Activated gamma-delta T cell treated with Interleukin-2 at 50 U/mL for 16 hours (primary cell): ENCODE data around the gene BIRC3.

Source experiments
- DNase-seq: peaks from one replicate; pipeline ENCODE4 v3.0.0-alpha.2; 2020

Gene BIRC3

DNA sequence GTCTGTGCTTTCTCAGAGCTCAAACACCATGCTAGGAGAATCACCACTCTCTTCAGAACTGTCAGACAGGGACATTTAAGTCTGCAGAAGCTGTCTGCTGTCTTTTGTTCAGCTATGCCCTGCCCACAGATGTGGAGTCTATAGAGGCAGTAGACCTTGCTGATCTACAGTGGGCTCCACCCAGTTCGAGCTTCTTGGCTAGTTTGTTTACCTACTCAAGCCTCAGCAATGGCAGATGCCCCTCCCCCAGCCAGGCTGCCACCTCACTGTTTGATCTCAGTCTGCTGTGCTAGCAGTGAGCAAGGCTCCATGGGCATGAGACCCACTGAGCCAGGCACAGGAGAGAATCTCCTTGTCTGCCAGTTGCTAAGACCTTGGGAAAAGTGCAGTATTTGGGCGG is 16.4 kb upstream of the BIRC3 start:
- peak; percentile 68 for DNase-seq

DNA sequence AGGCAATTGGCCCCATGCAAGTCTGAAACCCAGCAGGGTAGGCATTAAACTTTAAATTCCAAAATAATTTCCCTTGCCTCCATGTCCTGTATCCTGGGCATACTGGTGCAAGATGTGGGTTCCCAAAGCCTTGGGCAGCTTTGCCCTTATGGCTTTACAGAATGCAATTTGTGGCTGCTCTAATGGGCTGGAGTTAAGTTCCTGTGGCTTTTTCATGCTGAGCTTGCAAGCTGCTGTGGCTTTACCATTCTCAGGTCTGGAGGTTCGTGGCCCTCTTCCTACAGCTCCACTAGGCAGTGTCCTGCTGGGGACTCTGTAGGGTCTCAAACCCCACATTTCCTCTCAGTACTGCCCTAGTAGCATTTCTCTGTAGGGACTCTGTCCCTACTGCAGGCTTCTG is 15.0 kb upstream of the BIRC3 start:
- DNase-seq: no peak

GRCh38 chr11:102304686-102305085 is 12.6 kb upstream of the BIRC3 start:
- no peak for DNase-seq

DNA sequence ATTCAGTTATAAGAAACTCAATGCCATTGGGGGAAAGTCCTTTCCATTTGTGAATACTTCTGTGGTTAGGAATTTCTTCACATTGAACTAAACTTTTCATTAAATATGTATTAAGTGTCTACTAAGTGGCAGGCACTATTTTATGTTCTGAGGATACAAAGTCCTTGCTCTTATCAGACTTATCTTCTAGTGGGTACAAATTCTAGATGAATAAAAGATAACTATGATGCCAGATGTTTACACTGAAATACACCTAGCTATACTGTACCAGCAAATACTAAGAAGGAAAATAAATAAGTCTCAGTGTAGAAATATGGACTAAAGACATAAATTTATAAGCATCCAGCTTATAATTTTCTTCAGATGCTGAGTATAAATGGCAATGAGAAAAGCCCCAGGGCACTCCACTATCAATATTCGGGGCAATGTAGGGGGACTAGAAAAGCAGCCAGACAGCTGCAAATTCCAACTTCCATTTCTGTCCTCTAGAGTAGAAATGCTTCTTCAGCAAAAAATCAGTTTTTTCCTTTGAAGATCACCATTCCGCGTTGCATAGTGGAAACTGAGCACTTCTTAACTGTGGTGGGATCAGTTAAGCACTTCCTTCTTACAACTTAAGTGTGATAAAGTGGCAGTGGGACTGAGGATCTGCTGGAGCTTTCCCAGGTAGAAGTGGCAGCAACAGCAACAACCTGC is 11.8 kb upstream of the BIRC3 start:
- DNase-seq: no peak

DNA sequence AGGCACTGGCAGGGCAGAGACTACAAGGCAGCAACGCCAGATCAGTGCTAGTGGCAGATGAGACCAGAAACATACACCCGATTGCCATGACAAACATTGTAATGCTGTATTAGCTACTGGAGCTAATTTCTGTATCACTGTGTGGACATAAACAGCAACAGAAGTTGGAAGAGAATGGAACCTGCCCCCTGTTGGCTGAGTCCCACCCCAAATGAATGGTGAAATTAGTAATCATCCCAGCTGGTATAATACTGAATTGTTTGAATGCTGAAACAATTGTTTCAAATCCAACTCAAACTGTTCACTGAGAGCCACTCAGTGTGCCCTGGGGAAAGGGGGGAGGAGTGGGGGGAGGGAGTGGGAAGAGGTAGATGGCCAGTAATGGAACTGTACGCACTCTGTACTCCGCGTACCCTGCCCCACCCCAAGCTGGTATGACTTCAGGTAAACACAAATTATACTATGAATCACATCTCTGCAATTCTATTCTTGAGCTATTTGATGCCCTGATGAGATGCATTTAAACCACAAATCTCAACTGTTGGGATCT is 11.2 kb upstream of the BIRC3 start:
- DNase-seq: no peak

- DNase-seq: peak; percentile 46
These were observed 10.2 kb upstream of the BIRC3 start for GRCh38 chr11:102306817-102307726.

DNA sequence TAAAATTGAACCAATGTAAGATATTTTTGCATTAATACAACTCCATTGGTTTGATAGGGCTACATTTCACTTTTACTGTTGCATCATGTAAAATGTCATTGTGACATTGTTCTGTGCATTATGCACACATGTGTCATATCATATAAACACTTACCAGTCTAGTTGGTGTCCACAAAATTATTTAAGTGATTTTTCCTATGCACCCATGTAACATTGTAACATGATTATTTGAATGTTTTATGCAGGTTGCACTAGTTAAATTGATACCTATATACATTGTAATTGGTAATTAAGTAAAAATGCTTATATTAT is 9.6 kb upstream of the BIRC3 start:
- no peak for DNase-seq

- no peak for DNase-seq
These were observed 7.4 kb upstream of the BIRC3 start for GRCh38 chr11:102309621-102310541.

DNA sequence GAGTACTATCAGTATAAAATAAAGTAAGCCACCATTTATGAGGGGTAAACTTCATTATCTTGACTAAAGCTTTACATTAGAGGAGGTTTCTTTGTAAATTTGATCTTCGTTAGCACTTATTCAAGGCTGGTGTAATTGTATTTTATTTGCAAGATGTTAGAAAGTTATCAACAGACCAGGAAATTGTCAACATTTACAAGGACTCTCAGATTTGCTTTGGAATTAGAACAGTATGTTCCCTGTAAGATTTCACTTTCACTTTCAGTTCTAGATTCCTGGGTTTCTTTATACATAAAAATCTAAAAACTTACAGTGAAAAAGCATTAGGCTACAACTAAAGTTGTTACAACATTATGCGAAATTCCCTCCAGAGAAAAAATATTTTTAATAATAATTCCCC is 4.6 kb upstream of the BIRC3 start:
- DNase-seq: no peak

- DNase-seq: no peak
These were observed 3.9 kb upstream of the BIRC3 start for GRCh38 chr11:102313238-102313940.

DNA sequence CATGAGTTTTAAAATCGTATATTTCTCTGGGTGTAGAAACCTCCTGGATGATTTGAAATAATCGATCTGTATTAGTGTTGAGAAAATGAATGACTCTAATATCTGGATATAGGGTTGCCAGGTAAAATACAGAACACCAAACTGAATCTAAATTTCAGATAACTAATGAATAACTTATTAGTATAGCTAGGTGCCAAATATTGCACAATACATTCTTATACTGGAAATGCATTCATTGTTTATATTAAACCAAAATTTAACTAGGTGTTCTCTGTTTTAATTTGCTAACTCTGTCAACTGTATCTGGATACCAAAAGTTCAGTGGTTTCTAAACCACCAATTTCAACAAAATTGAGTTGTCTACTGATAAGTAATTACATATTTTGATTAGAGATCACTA is 2.5 kb upstream of the BIRC3 start:
- DNase-seq: no peak

GRCh38 chr11:102316346-102316904 is 859 bp upstream of the BIRC3 start:
- no peak for DNase-seq

DNA sequence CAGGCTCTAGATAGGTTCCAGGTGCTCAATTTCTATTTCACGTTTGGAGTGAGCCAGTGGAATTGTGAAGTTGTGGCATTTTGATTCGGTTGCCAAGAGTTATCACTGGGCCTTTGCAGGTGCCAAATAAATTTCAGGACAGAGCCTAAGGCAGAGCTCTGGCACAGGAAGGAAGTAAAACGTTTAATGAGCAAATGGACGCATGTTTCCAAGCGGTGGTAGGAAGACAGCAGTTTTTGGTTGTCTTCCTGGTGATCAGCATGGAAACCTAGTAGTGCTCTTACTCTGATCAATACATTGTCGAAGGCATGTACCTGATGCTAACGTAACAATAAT is 452 bp downstream of the BIRC3 start:
- no peak for DNase-seq

DNA sequence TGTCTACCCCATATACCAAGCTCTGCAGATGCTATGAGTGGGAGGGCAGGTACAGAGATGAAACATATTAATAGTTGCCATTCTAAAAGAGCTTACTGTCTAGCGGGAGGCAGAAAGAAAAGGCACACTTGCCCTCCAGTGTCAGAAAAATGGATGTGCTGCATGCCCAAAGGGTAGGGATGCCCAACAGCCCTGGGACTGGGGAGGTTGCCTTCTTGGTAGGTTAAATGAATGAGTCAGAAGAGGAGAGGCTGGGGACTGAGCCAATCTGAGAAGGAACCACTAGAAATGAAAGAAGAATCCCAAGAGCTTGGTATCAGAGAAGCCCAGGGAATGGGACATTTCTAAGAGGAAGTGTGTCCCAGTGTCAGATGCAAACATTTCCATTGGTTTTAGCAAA is 1.2 kb downstream of the BIRC3 start:
- DNase-seq: peak; percentile 50

GRCh38 chr11:102319544-102319943 is 2.3 kb downstream of the BIRC3 start:
- DNase-seq: no peak

DNA sequence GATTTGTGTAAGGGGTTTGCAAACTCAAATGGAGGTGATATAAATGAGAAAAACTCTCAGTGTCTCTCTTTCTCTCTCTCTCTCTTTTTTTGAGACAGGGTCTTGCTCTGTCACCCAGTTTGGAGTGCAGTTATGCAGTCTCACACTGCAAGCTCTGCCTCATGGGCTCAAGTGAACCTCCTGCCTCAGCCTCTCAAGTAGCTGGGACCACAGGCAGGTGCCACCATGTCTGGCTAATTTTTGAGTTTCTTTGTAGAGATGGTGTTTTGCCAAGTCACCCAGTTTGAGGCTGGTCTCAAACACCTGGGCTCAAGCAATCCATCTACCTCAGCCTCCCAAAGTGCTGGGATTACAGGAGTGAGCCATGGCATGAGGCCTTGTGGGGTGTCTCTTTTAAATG is 2.9 kb downstream of the BIRC3 start:
- DNase-seq: no peak

GRCh38 chr11:102320679-102321078 is 3.4 kb downstream of the BIRC3 start:
- DNase-seq: no peak

DNA sequence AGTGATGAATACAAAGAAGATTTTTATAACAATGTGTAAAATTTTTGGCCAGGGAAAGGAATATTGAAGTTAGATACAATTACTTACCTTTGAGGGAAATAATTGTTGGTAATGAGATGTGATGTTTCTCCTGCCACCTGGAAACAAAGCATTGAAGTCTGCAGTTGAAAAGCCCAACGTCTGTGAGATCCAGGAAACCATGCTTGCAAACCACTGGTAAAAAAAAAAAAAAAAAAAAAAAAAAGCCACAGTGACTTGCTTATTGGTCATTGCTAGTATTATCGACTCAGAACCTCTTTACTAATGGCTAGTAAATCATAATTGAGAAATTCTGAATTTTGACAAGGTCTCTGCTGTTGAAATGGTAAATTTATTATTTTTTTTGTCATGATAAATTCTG is 5.3 kb downstream of the BIRC3 start:
- no peak for DNase-seq

GRCh38 chr11:102323542-102324251 is 6.4 kb downstream of the BIRC3 start:
- DNase-seq: no peak

- DNase-seq: no peak
These were observed 7.8 kb downstream of the BIRC3 start for GRCh38 chr11:102325088-102325487.

DNA sequence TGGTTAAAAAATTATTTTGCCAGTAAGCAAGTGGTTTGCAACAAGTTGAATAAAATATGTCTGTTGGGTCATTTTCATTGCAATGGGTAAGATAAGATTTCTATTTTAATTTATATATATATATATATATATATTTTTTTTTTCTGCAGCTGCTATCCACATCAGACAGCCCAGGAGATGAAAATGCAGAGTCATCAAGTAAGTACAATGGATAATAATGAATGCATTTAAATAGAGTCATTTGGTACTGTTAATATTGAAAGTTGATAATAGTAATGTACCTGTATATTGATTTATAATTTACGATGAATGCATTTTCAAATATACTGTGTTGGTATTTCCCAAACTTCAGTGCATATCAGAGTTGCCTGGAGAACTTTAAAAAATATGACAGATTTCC is 11.5 kb downstream of the BIRC3 start:
- no peak for DNase-seq

- DNase-seq: no peak
These were observed 12.9 kb downstream of the BIRC3 start for GRCh38 chr11:102330231-102330630.
